ENCODE measurements around the gene RFPL2.
"Not testable (repeated sequence)": the region's sequence is repeated elsewhere in the genome, so short reads cannot be mapped to it uniquely, and the experiment has no call there.

Gene RFPL2

GRCh38 chr22:32165681-32166080 is 39.2 kb downstream of the RFPL2 start:
- TF ChIP-seq CTCF (IDR thresholded peaks at IDR 0.05; ENCODE audit: low read depth, low read length, missing control alignments), result no peak
- DNase-seq (ENCODE audit: low read depth), result no peak

DNA sequence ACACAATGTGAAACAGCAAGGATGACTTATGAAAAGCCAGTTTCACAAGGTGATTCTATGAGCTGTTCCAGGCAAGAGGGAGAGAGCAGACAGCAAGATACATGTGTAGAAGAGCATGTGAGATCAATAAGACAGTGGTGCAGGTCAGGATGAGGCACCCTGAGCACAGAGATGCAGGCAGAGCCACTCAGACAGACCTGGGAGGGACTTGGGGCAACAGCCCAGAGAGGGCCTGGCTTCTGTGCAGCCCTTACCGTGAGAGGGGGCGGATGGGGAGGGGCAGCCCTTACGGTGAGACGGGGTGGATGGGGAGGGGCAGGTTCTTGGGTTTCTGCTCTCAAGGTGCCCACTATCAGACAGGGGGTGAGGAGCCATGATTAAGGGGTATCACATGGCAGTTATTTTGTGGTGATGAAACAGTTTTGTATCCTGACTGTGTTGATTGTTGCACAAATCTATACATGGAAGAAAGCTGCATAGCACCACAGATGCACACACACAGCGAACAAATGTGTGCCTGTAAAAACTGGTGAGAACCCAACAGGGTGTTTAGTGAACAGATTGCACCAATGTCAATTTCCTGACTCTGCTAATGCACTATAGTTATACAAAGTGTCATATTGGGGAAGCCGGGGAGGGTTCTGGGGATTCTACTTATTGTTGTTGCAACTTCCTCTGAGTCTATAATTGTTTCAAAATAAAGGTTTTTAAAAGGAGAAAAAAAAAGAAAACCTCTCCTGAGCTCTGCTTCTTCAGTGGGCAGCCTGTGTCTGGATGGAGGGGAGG is 40.6 kb downstream of the RFPL2 start:
- TF ChIP-seq CTCF (IDR thresholded peaks at IDR 0.05; ENCODE audit: low read depth, low read length, missing control alignments), result no peak
- no peak for DNase-seq (ENCODE audit: low read depth)
- no peak overlapping the region for H3K4me3 ChIP-seq (ENCODE audit: low read depth, low read length)

More at GRCh38 chr22:32165681-32166080, 39.2 kb downstream of the RFPL2 start:
- H3K4me3 ChIP-seq (ENCODE audit: low read depth, low read length), result no peak overlapping the region

GRCh38 chr22:32160411-32160810 is 44.5 kb downstream of the RFPL2 start:
- not testable (repeated sequence) for DNase-seq (ENCODE audit: low read depth); H3K4me3 ChIP-seq (ENCODE audit: low read depth, low read length)

- no peak for DNase-seq (ENCODE audit: low read depth)
- no peak for TF ChIP-seq CTCF (IDR thresholded peaks at IDR 0.05; ENCODE audit: low read depth, low read length, missing control alignments)
- no peak within 1 kb of the TSS for H3K4me3 ChIP-seq (ENCODE audit: low read depth, low read length)
Measured at GRCh38 chr22:32158712-32159533, 46.0 kb downstream of the RFPL2 start, which contains the start of gene C22orf42. C22orf42 (minus strand) TSS chr22:32159303; CDS start chr22:32159215, 88 bp downstream.

DNA sequence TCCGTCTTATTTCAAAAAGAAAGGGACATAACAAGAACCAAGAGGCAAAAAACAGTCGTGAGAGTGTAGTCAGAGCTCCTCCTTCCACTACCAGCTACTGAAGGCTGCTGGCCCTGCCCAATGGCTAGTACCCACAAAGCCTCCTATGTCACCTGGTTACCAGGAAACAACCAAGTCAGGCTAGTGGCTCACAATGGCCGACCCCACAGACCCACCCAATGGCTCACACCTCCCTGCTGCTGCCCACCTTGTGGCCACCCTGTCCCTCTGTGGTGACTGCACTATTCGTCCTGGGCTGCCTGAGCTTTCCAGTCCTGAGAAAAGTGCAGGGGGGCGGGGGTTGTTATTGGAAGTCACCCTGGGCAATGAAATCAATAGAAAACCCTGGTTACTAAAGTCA is 47.2 kb downstream of the RFPL2 start:
- DNase-seq (ENCODE audit: low read depth); H3K4me3 ChIP-seq (ENCODE audit: low read depth, low read length): not testable (repeated sequence)

DNA sequence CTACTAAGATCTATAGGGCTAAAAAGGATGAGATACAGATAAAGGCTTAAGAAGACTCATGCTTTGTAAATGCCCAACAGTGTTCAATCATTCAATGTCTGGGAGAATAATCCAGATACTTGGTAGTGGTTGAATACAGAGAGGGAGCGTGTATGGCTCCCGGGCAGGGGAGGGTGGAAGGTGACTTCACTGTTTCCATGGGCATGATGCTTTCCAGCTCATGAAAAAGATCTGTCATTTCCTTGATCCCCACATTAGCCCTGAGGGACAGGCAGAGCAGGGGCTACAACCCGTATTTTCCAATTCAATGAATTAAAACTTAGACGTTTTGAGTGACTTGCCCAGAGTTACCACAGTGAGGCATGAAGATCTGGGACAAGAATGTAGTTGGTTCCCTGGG is 50.1 kb downstream of the RFPL2 start:
- not testable (repeated sequence) for DNase-seq (ENCODE audit: low read depth); H3K4me3 ChIP-seq (ENCODE audit: low read depth, low read length)

- not testable (repeated sequence) for H3K4me3 ChIP-seq (ENCODE audit: low read depth, low read length); DNase-seq (ENCODE audit: low read depth)
Measured at GRCh38 chr22:32151641-32152040, 53.2 kb downstream of the RFPL2 start.

DNA sequence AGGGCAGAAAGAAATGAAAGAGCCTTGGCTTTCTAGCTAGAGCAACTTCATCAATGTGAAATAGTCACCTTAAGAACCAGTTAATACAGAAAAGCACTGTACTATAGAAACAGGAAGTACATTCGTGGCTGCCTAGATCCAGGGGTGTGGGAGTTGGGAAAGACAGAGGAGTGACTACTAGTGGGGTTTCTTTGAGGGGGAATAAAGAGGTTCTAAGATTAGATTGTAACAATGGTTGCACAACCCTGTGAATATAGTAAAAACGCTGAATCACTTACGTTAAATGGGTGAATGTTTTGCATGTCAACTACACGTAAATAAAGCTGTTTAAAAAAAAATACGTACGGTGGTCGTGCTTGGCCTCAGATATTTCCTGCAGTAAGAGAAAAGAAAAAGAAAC is 54.2 kb downstream of the RFPL2 start:
- not testable (repeated sequence) for DNase-seq (ENCODE audit: low read depth); H3K4me3 ChIP-seq (ENCODE audit: low read depth, low read length)

DNA sequence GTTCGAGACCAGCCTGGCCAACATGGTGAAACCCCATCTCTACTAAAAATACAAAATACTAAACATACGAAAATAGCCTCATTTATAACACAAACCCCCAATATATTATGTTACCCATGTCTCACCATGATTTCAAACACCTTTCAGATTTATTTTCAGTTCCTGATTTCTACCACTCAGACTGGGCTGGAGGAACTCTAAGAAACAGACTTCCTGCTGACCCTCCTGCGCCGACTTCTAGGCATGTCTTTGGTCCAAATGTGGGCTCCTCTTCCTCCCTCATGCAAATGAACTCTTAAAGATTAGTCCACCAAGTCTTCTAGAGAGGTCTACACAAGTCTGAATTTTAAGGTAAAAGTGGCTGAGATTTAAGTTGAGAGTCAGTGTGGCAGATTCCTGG is 56.5 kb downstream of the RFPL2 start:
- not testable (repeated sequence) for DNase-seq (ENCODE audit: low read depth)

GRCh38 chr22:32147128-32147527 is 57.7 kb downstream of the RFPL2 start:
- DNase-seq (ENCODE audit: low read depth); H3K4me3 ChIP-seq (ENCODE audit: low read depth, low read length): not testable (repeated sequence)

More for the DNA sequence above, 56.5 kb downstream of the RFPL2 start:
- H3K4me3 ChIP-seq (ENCODE audit: low read depth, low read length), result not testable (repeated sequence)
